ENCODE measurements around the gene DPY19L2. TPM values are rescaled to one million over a fixed set of nuclear protein-coding genes. Genes with fewer than 3 reads are reported as not detected.
"Not testable (repeated sequence)": the region's sequence is repeated elsewhere in the genome, so short reads cannot be mapped to it uniquely, and the experiment has no call there.

DPY19L2 gene
- total RNA-seq, 1 donor from 2014 or later, result under 0.01 TPM

DNA sequence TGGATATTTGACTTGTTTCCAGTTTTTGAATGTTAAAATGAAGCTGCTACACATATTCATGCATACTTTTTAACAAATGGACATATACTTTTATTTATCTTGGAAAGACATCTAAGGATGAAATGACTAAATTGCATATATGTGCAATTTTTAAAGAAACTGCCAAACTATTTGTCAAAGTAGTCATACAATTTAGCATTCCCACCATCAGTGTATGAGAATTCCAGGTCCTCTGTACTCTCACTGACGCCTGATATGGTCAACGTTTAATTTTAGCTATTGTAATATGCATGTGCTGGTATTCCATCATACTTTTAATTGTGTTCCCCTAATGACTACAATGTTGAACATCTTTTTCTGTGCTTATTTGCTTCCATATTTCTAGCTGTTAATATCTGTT lies 22.5 kb upstream of the DPY19L2 start:
- not testable (repeated sequence) for H3K36me3 ChIP-seq (ENCODE audit: control insufficient read depth, insufficient read depth, low read length); DNase-seq (ENCODE audit: low read depth); H3K4me3 ChIP-seq (ENCODE audit: low read depth, low read length); FAIRE-seq; H3K27me3 ChIP-seq (ENCODE audit: control insufficient read depth, insufficient read depth, low read length)

GRCh38 chr12:63689141-63689540 lies 20.8 kb upstream of the DPY19L2 start:
- not testable (repeated sequence) for FAIRE-seq; H3K27me3 ChIP-seq (ENCODE audit: control insufficient read depth, insufficient read depth, low read length); H3K4me3 ChIP-seq (ENCODE audit: low read depth, low read length); DNase-seq (ENCODE audit: low read depth); H3K36me3 ChIP-seq (ENCODE audit: control insufficient read depth, insufficient read depth, low read length)

DNA sequence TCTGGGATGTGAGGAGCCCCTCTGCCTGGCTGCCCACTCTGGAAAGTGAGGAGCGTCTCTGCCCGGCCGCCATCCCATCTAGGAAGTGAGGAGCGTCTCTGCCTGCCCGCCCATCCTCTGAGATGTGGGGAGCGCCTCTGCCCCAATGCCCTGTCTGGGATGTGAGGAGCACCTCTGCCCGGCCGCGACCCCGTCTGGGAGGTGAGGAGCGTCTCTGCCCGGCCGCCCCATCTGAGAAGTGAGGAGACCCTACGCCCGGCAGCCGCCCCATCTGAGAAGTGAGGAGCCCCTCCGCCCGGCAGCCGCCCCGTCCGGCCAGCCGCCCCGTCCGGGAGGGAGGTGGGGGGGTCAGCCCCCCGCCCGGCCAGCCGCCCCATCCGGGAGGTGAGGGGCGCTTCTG lies 18.3 kb upstream of the DPY19L2 start:
- H3K4me3 ChIP-seq (ENCODE audit: low read depth, low read length); FAIRE-seq; DNase-seq (ENCODE audit: low read depth); H3K36me3 ChIP-seq (ENCODE audit: control insufficient read depth, insufficient read depth, low read length); H3K27me3 ChIP-seq (ENCODE audit: control insufficient read depth, insufficient read depth, low read length): not testable (repeated sequence)

DNA sequence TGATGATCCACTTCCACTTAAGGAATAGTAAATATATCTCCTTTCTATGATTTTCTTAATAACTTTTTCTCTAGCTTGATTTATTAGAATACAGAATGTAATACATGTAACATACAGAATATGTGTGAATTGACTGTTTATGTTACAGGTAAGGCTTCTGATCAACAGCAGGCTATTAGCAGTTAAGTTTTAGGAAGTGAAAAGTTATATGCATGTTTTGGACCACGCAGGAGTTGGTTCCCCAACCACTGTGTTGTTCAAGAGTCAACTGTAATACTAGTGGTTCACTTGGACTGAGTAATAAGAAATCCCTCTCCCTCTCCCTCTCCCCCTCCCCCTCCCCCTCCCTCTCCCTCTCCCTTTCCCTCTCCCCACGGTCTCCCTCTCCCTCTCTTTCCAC lies 17.5 kb upstream of the DPY19L2 start:
- not testable (repeated sequence) for H3K36me3 ChIP-seq (ENCODE audit: control insufficient read depth, insufficient read depth, low read length); H3K4me3 ChIP-seq (ENCODE audit: low read depth, low read length); H3K27me3 ChIP-seq (ENCODE audit: control insufficient read depth, insufficient read depth, low read length); DNase-seq (ENCODE audit: low read depth); FAIRE-seq

DNA sequence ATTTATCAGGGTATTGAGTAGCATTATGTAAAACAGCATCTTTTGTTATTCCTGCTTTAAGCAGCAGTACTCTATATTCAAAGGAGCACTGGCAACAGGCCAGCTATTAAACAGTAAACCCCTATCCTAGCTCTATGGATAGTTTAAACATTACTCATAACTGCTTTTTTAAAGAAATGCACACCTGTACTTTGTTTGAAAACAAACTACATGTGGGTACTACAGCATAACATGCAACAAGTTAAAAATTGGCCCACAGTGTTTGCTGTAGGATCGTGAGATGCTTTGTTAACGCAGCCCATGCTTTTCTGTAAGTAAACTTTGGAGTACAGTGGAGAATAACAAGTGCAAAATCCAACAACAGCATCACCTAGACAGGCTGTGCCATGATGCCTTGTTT lies 14.3 kb upstream of the DPY19L2 start:
- DNase-seq (ENCODE audit: low read depth); H3K36me3 ChIP-seq (ENCODE audit: control insufficient read depth, insufficient read depth, low read length); H3K4me3 ChIP-seq (ENCODE audit: low read depth, low read length); H3K27me3 ChIP-seq (ENCODE audit: control insufficient read depth, insufficient read depth, low read length); FAIRE-seq: not testable (repeated sequence)

DNA sequence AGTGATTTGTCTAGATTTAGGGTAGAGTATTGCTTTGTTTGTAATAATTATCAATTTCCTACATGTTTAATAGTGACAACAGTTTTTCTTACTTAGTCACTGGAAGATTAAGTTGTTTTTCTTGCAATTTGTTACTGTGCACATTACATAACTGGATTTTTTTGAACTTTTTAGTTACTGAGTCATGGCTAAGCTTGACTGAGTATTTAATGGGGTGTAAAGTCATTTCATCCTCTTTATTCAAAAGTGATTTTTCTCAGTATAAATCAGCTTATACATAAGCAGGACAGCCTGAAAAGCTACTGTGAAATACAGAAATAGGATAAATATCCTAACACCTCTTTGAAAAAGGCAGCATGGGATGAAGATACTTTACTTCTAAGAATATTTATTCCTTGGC lies 12.5 kb upstream of the DPY19L2 start:
- not testable (repeated sequence) for DNase-seq (ENCODE audit: low read depth); FAIRE-seq; H3K36me3 ChIP-seq (ENCODE audit: control insufficient read depth, insufficient read depth, low read length); H3K4me3 ChIP-seq (ENCODE audit: low read depth, low read length); H3K27me3 ChIP-seq (ENCODE audit: control insufficient read depth, insufficient read depth, low read length)

- H3K27me3 ChIP-seq (ENCODE audit: control insufficient read depth, insufficient read depth, low read length); H3K36me3 ChIP-seq (ENCODE audit: control insufficient read depth, insufficient read depth, low read length); H3K4me3 ChIP-seq (ENCODE audit: low read depth, low read length); FAIRE-seq; DNase-seq (ENCODE audit: low read depth): not testable (repeated sequence)
Observed at GRCh38 chr12:63672550-63672949, 4.3 kb upstream of the DPY19L2 start.

GRCh38 chr12:63669936-63670335 lies 1.6 kb upstream of the DPY19L2 start:
- DNase-seq (ENCODE audit: low read depth), result peak; percentile 10
- H3K36me3 ChIP-seq (ENCODE audit: control insufficient read depth, insufficient read depth, low read length); H3K4me3 ChIP-seq (ENCODE audit: low read depth, low read length); FAIRE-seq; H3K27me3 ChIP-seq (ENCODE audit: control insufficient read depth, insufficient read depth, low read length): not testable (repeated sequence)

DNA sequence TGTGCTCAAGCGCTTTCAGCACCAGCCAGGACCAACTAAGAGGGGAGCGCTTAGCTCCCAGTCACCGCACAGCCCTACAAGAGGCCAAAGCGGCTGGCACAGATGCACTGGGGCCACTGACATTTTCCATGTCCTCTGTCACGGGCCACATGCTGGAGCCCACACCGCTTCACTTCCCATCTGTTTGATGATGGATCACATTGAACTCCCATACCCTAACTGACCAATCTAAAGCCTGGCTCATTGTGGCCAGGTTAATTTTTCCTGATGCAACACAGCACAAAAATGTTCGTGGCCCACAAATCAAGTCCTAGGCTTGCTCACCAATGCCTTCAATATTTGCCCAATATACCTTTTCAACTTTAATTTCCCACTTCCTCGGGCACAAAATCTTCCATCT lies 1.1 kb upstream of the DPY19L2 start:
- FAIRE-seq; H3K4me3 ChIP-seq (ENCODE audit: low read depth, low read length); H3K27me3 ChIP-seq (ENCODE audit: control insufficient read depth, insufficient read depth, low read length); H3K36me3 ChIP-seq (ENCODE audit: control insufficient read depth, insufficient read depth, low read length); DNase-seq (ENCODE audit: low read depth): not testable (repeated sequence)

DNA sequence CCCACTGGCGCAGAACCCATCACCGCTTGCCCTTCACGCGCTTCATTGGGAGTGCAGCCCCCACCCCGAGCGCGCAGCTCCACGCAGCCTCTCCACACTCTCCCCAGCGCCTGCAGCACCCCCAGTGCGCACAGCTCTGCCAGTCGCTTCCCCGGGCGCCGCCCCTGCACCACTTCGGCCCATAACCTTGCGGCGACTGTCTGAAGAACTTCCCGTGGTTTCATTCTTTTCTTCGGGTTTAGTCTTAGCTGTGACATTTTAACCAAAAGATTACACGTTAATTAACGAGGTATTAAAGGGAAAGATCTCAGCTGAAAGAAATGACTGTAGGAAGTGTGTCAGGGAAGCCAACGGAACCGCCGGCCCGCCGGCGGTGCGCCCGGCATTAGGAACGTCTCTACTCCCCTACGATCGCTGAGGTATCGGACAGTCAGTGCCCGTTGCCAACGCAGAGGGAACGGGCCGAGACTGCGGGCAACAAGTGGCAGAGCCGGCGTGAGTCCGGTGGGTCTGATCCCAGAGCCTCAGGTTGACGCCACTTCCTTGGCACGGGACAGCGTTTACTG lies 590 bp upstream of the DPY19L2 start:
- not testable (repeated sequence) for H3K36me3 ChIP-seq (ENCODE audit: control insufficient read depth, insufficient read depth, low read length); FAIRE-seq; H3K27me3 ChIP-seq (ENCODE audit: control insufficient read depth, insufficient read depth, low read length); DNase-seq (ENCODE audit: low read depth)
- peak overlapping the region; percentile 47 for H3K4me3 ChIP-seq (ENCODE audit: low read depth, low read length)

- FAIRE-seq; H3K4me3 ChIP-seq (ENCODE audit: low read depth, low read length): not testable (repeated sequence)
Observed at GRCh38 chr12:63663005-63663404, 5.3 kb downstream of the DPY19L2 start.

DNA sequence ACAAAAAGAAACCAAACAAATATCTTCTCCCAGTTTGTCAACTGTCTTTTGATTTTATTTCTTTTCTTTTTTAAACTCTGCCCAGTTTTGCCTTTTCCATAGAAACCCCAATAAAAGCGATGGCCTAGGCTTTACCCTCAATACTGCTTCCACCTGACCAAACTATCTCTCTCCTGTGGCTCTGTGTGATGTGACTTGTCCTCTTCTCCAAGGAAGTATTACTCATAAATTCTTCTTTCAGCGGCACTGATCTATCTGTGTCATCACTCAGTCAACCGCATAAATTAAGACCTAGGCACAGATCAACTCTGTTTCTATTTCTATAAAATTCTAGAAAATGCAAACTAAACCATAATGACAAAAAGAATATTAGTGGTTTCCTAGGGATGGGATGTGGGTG lies 9.8 kb downstream of the DPY19L2 start:
- not testable (repeated sequence) for H3K4me3 ChIP-seq (ENCODE audit: low read depth, low read length); FAIRE-seq; H3K27me3 ChIP-seq (ENCODE audit: control insufficient read depth, insufficient read depth, low read length); DNase-seq (ENCODE audit: low read depth); H3K36me3 ChIP-seq (ENCODE audit: control insufficient read depth, insufficient read depth, low read length)

More at GRCh38 chr12:63663005-63663404, 5.3 kb downstream of the DPY19L2 start:
- not testable (repeated sequence) for H3K36me3 ChIP-seq (ENCODE audit: control insufficient read depth, insufficient read depth, low read length); H3K27me3 ChIP-seq (ENCODE audit: control insufficient read depth, insufficient read depth, low read length); DNase-seq (ENCODE audit: low read depth)

DNA sequence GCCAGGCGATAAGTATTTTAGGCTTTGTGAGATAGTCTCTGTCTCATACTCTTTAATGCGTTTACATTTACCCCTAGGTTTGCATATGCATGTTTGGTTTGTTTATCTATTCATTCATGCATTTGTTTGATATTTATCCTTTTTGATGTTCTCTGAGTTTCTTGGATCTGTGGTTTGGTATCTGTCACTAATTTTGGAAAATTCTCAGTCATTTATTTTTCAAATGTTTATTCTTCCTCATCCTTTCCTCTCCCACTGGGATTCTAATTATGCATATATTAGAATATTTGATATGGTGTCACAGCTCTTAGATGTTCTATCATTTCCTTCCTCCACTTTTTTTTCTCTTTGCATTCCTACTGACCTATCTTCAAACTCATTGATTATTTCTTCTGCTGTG lies 11.9 kb downstream of the DPY19L2 start:
- not testable (repeated sequence) for H3K4me3 ChIP-seq (ENCODE audit: low read depth, low read length); H3K27me3 ChIP-seq (ENCODE audit: control insufficient read depth, insufficient read depth, low read length); DNase-seq (ENCODE audit: low read depth); H3K36me3 ChIP-seq (ENCODE audit: control insufficient read depth, insufficient read depth, low read length); FAIRE-seq

DNA sequence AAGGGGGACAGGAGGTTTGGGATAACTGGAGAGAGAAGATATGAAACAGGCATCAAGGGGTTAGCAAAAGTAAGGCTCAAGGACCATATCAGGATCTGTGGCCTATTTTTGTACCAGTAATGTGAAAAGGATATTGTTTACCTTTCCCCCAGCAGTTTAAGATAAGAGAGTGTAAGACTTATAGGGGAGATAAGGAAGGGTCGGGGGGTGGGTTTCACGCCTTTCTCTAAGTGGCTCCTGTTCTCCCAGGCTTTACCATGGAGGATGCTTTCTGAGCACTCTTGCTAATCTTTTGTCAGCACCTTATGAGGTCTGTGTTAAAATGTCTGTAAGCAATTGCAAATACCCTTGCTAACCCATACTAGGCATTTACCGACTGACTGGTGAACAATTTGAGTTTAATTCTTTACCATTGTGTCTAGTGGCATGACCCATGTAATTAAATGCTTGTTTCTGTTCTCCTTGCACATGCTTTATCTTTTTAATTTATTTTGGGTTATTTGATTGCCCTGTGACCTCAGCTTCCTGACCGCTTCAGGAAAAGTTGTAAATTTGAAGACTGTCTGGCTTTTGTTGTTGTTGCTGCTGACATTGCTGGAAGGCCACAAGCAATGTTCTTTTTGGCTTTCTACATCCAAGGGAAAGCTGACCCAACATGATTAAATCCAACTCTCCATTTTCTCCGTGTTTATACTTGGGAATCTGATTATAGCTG lies 12.6 kb downstream of the DPY19L2 start:
- not testable (repeated sequence) for FAIRE-seq; H3K27me3 ChIP-seq (ENCODE audit: control insufficient read depth, insufficient read depth, low read length); H3K4me3 ChIP-seq (ENCODE audit: low read depth, low read length); DNase-seq (ENCODE audit: low read depth); H3K36me3 ChIP-seq (ENCODE audit: control insufficient read depth, insufficient read depth, low read length)

DNA sequence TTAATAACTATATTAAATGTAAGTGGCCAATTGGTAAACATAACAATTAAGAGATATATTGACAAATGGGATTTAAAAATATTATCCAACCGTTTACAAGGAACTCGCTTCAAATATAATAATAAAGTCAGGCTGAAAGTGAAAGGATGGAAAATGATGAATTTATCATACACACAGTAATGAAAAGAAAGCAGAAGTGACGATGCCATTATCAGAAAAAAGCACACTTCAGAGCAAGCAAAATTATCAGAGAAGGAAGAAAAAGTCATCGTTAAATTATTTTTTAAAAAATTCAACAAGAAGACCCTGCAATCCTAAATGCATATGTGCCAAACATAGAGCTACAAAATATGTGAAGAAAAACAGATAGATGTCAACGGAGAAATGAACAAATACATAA lies 13.8 kb downstream of the DPY19L2 start:
- H3K4me3 ChIP-seq (ENCODE audit: low read depth, low read length); DNase-seq (ENCODE audit: low read depth); H3K27me3 ChIP-seq (ENCODE audit: control insufficient read depth, insufficient read depth, low read length); H3K36me3 ChIP-seq (ENCODE audit: control insufficient read depth, insufficient read depth, low read length); FAIRE-seq: not testable (repeated sequence)

Measured in bronchial epithelial cell (primary cell).